GM06990 (cell line): ENCODE data around the gene GBF1.

ENCODE experiments used
- DNase-seq: peaks from one replicate; pipeline ENCODE4 v3.0.0-alpha.2; 2011; ENCODE audit not compliant: insufficient read length; ENCODE audit errors: extremely low read depth
- H3K27me3 ChIP-seq: replicated peaks from 2 replicates; pipeline ENCODE4 v1.6.0; 2011; ENCODE audit warnings: low read length; ENCODE audit not compliant: control insufficient read depth, insufficient read depth
- H3K36me3 ChIP-seq: 2 replicates; pipeline ENCODE4 v1.5.1; 2011; ENCODE audit warnings: low read length; ENCODE audit not compliant: control insufficient read depth, insufficient read depth
- H3K4me3 ChIP-seq: replicated peaks from 2 replicates; pipeline ENCODE4 v1.5.1; 2011; ENCODE audit warnings: low read depth, mild to moderate bottlenecking, control low read depth, low read length
- TF ChIP-seq, protein P1 (sequence below): IDR thresholded peaks from 2 replicates; pipeline ENCODE4 v1.5.1; 2011; ENCODE audit warnings: low read length, control low read depth, mild to moderate bottlenecking, inconsistent platforms; ENCODE audit not compliant: insufficient read depth, poor library complexity, severe bottlenecking

GBF1 gene

DNA sequence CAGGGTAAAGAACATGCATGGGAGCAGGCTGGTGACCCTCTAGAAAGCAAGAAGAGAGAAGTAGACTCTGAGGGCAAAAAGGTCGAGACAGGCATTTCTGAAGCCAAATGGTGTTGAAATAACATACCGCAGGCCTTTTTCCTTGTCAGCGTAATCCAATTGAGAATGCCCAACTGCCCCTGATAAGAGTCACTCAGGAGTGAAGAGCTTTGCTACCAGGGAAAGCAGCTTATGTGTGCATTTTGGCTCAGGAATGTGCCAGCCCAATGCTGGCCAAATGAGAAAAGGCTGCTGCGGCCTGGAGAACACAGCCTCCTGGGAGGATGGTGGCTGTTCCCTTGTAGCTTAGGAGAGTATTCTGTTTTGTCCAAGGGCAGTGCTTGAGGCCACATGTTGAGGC lies 88.8 kb downstream of the GBF1 start:
- no peak for DNase-seq
- Histone ChIP-seq H3K27me3 (no peaks in the 10 kb centered on the region), H3K4me3 (no peak overlapping the region), H3K36me3 (peaks cover 4% of the 10 kb centered on the region; the same call in 1 of the 2 replicates)
- TF ChIP-seq, protein P1, sequence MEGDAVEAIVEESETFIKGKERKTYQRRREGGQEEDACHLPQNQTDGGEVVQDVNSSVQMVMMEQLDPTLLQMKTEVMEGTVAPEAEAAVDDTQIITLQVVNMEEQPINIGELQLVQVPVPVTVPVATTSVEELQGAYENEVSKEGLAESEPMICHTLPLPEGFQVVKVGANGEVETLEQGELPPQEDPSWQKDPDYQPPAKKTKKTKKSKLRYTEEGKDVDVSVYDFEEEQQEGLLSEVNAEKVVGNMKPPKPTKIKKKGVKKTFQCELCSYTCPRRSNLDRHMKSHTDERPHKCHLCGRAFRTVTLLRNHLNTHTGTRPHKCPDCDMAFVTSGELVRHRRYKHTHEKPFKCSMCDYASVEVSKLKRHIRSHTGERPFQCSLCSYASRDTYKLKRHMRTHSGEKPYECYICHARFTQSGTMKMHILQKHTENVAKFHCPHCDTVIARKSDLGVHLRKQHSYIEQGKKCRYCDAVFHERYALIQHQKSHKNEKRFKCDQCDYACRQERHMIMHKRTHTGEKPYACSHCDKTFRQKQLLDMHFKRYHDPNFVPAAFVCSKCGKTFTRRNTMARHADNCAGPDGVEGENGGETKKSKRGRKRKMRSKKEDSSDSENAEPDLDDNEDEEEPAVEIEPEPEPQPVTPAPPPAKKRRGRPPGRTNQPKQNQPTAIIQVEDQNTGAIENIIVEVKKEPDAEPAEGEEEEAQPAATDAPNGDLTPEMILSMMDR, result no peak

DNA sequence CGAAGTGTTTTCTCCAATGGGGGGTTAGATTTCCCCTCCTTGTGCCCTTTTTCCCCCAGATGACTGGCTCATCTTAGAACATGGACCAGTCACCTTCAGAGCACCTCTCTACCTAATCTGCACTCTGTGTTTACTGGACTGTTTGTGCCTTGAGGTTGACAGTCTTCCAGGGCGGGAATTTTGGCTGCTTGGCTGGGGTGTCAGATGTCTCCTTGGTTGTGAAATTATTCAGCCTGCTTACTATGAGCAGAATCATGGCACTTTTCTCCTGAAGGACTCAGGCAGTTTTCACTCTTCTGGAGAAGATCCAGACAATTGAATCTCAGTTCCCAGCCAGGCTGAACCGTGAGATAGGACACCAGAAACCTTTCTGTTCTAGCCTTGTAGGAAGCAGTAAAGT lies 89.9 kb downstream of the GBF1 start:
- no peak for DNase-seq
- Histone ChIP-seq H3K36me3 (peaks cover 4% of the 10 kb centered on the region; the same call in 1 of the 2 replicates), H3K4me3 (no peak overlapping the region), H3K27me3 (no peaks in the 10 kb centered on the region)
- TF ChIP-seq, protein P1, result no peak

DNA sequence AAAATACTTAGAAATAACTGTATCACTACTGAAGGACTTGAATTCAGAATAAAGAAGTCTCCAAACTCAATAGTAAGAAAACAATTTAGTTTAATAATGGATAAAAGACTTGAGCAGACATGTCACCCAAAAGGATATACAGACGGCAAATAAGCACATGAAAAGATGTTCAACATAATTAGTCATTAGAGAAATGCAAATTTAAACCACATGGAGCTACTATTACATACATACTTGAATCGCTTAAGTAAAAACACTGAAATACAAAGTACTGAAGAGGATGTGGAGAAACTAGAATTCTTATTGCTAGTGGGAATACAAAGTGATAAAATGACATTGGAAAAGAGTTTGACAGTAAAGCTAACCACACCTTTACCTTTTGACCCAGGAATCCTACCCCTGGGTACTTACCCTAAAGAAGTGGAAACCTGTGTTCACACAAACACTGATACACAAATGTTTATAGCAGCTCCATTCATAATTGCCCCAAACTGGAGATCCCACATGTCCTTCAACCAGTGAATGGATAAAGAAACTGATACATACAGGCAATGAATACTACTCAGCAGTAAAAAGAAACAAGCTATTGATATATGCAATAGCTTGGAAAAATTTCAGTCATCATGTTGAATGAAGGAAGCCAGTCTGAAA lies 95.8 kb downstream of the GBF1 start:
- Histone ChIP-seq H3K36me3 (peaks cover 2% of the 10 kb centered on the region), H3K27me3 (no peaks in the 10 kb centered on the region), H3K4me3 (no peak overlapping the region)
- DNase-seq, result no peak
- TF ChIP-seq, protein P1, result no peak

DNA sequence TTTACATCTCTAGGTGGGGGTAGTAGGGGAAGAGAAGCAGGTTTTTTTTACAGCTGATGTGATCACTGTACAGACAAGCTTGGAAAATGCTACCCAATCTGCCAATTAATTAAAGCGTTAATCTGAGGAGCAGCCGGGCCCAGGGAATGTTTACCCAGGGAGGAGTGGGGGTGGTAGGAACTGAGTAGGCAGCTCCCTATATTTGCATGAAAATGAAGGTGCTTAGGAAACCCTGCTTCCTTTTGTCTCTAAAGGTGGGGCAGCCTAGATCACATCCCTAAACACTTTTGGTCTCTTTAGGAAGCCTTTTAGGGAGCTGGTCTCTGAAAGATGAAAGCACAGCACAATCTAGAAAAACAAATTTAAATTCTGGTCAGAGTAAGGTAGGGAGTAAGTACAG lies 97.1 kb downstream of the GBF1 start:
- H3K36me3 ChIP-seq, result peaks cover 4% of the 10 kb centered on the region
- TF ChIP-seq, protein P1, result no peak
- no peak overlapping the region for H3K4me3 ChIP-seq
- no peaks in the 10 kb centered on the region for H3K27me3 ChIP-seq
- no peak for DNase-seq

DNA sequence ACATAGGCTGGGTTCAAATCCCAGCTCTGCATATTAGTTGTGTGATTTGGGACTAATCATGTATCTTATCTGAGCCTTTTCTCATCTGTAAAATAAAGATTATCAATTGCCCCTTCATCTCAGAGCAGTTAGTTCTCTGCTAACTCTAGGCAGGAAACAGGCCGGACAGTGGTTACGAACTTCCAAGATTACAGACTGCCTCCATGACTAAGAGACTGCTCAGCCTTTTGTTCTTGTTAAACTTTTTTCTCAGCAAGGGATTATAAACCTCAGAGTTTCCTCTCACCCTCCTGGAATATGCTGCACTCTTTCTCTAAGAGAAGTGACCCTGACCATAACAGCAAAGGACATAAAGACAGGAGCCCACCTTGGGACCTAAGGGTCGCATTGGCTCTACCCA lies 97.6 kb downstream of the GBF1 start:
- H3K36me3 ChIP-seq, result peaks cover 4% of the 10 kb centered on the region
- H3K27me3 ChIP-seq, result no peaks in the 10 kb centered on the region
- no peak overlapping the region for H3K4me3 ChIP-seq
- TF ChIP-seq, protein P1, result no peak
- DNase-seq, result no peak

DNA sequence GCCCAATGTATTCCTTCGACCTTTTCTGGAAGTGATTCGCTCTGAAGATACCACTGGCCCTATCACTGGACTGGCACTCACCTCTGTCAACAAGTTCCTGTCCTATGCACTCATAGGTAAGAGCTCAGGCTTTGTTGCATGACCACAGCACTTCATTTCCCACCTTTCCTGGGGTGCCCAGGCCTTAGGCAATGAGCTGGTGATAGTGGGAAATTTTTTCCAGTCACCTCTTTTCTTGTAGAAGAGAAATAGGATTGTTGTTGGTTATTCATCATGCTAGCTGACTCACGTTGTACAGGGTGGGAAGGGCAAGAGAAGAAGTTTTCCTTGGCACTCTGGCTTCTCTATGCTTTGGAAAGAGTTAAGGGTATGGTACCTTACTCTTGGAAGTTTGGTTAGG lies 98.7 kb downstream of the GBF1 start:
- DNase-seq, result no peak
- Histone ChIP-seq H3K27me3 (no peaks in the 10 kb centered on the region), H3K36me3 (peaks cover 4% of the 10 kb centered on the region), H3K4me3 (no peak overlapping the region)
- TF ChIP-seq, protein P1, result no peak
